SK-N-SH treated with all-trans-retinoic acid at 6 μM for 48 hours (cell line): Measurements from ENCODE around the gene HNRNPR.

ENCODE experiments used
- ARNTL ChIP-seq: fragments of 450-650 bp; formaldehyde crosslinking; IDR thresholded peaks from 2 replicates; pipeline ENCODE4 v1.5.0; 2020; ENCODE audit warnings: low read depth, mild to moderate bottlenecking, moderate library complexity, borderline replicate concordance
- BACH2 ChIP-seq: fragments of 250-450 bp; sonication (Bioruptor Pico); IDR thresholded peaks from 2 replicates; pipeline ENCODE4 v1.9.0; 2021; ENCODE audit warnings: mild to moderate bottlenecking, borderline replicate concordance
- CREB5 ChIP-seq: fragments of 250-450 bp; sonication (Bioruptor Pico); IDR thresholded peaks from 2 replicates; pipeline ENCODE4 v1.5.1; 2020; ENCODE audit warnings: low read depth, mild to moderate bottlenecking, moderate library complexity
- CSDC2 ChIP-seq: fragments of 250-450 bp; sonication (Bioruptor Pico); IDR thresholded peaks from 2 replicates; pipeline ENCODE4 v1.5.0; 2020; ENCODE audit warnings: mild to moderate bottlenecking, moderate library complexity
- CSRNP3 ChIP-seq: fragments of 250-450 bp; sonication (Bioruptor Pico); IDR thresholded peaks from 2 replicates; pipeline ENCODE4 v1.5.1; 2021; ENCODE audit warnings: mild to moderate bottlenecking, moderate library complexity
- ESRRG ChIP-seq: fragments of 250-450 bp; sonication (Bioruptor Pico); IDR thresholded peaks from 2 replicates; pipeline ENCODE4 v1.6.1; 2021; ENCODE audit warnings: mild to moderate bottlenecking
- OSR1 ChIP-seq: fragments of 250-450 bp; sonication (Bioruptor Pico); IDR thresholded peaks from 2 replicates; pipeline ENCODE4 v1.8.0; 2022; ENCODE audit warnings: moderate library complexity, mild to moderate bottlenecking, inconsistent platforms
- PATZ1 ChIP-seq: fragments of 250-450 bp; sonication (Bioruptor Pico); IDR thresholded peaks from 2 replicates; pipeline ENCODE4 v1.8.0; 2020; ENCODE audit warnings: mild to moderate bottlenecking, moderate library complexity, borderline replicate concordance
- RARB ChIP-seq: fragments of 250-450 bp; sonication (Bioruptor Pico); IDR thresholded peaks from 2 replicates; pipeline ENCODE4 v1.8.0; 2021; ENCODE audit warnings: mild to moderate bottlenecking, moderate library complexity
- TSHZ2 ChIP-seq: fragments of 250-450 bp; sonication (Bioruptor Pico); IDR thresholded peaks from 2 replicates; pipeline ENCODE4 v1.5.0; 2020; ENCODE audit warnings: mild to moderate bottlenecking, moderate library complexity
- ZC3H10 ChIP-seq: fragments of 250-450 bp; sonication (Bioruptor Pico); IDR thresholded peaks from 2 replicates; pipeline ENCODE4 v1.5.1; 2021; ENCODE audit warnings: mild to moderate bottlenecking, moderate library complexity
- ZFP3 ChIP-seq: fragments of 250-450 bp; sonication (Bioruptor Pico); IDR thresholded peaks from 2 replicates; pipeline ENCODE4 v1.5.0; 2020; ENCODE audit warnings: mild to moderate bottlenecking, moderate library complexity
- ZFP30 ChIP-seq: fragments of 450-650 bp; formaldehyde crosslinking; IDR thresholded peaks from 2 replicates; pipeline ENCODE4 v1.5.0; 2022; ENCODE audit warnings: mild to moderate bottlenecking, moderate library complexity

GRCh38 chr1:23304140-23304620, 39.9 kb downstream of the HNRNPR start:
- TF ChIP-seq OSR1 (CRISPR knock-in tag), result no peak
- TF ChIP-seq TSHZ2 (CRISPR knock-in tag), result no peak
- TF ChIP-seq ZFP30 (CRISPR knock-in tag), result no peak
- no peak for TF ChIP-seq PATZ1 (CRISPR knock-in tag)
- no peak for TF ChIP-seq RARB (CRISPR knock-in tag)
- TF ChIP-seq ZFP3 (CRISPR knock-in tag), result no peak
- TF ChIP-seq CSDC2 (CRISPR knock-in tag), result no peak
- TF ChIP-seq CSRNP3, result no peak
- no peak for TF ChIP-seq CREB5 (CRISPR knock-in tag)
- no peak for TF ChIP-seq ESRRG
- TF ChIP-seq BACH2 (CRISPR knock-in tag), result no peak
- no peak for TF ChIP-seq ZC3H10 (CRISPR knock-in tag)
- TF ChIP-seq ARNTL (CRISPR knock-in tag), result no peak
